ENCODE data around the gene ZBTB21.
"Not testable (repeated sequence)": the region's sequence is repeated elsewhere in the genome, so short reads cannot be mapped to it uniquely, and the experiment has no call there.

Gene ZBTB21

GRCh38 chr21:41950941-41951351 lies 59.2 kb downstream of the ZBTB21 start:
- no peak for DNase-seq

GRCh38 chr21:41949631-41950030 lies 60.5 kb downstream of the ZBTB21 start:
- not testable (repeated sequence) for DNase-seq

- DNase-seq = no peak
Observed at GRCh38 chr21:41948901-41949300, 61.3 kb downstream of the ZBTB21 start.

GRCh38 chr21:41948078-41948895 lies 61.9 kb downstream of the ZBTB21 start:
- no peak for DNase-seq

- DNase-seq = no peak
Observed at GRCh38 chr21:41945982-41946381, 64.2 kb downstream of the ZBTB21 start.

GRCh38 chr21:41943851-41944250 lies 66.3 kb downstream of the ZBTB21 start:
- no peak for DNase-seq

GRCh38 chr21:41942457-41942856 lies 67.7 kb downstream of the ZBTB21 start:
- DNase-seq = no peak

GRCh38 chr21:41941941-41942340 lies 68.2 kb downstream of the ZBTB21 start:
- no peak for DNase-seq

- DNase-seq = no peak
Observed at GRCh38 chr21:41940431-41940830, 69.7 kb downstream of the ZBTB21 start.

GRCh38 chr21:41939391-41939790 lies 70.8 kb downstream of the ZBTB21 start:
- no peak for DNase-seq
